Adrenal gland (tissue), 5 donors: ENCODE data around the gene LAPTM4A.

Experiments
- POLR2A ChIP-seq, 2 donors: fragments of 450-650 bp; IDR thresholded peaks; one replicate each; pipeline ENCODE4 v1.6.1; 2017; ENCODE audit warnings: antibody characterized with exemption in 2 of 2, mild to moderate bottlenecking in 2 of 2, moderate library complexity in 1 of 2
- TF ChIP-seq, protein P1 (sequence below), 6 experiments: fragments of 450-650 bp in 4 of 6; fragments of 200-600 bp in 2 of 6; sonication (generic) in 1 of 6; IDR thresholded peaks; 1 replicate in 5 of 6; 2 replicates in 1 of 6; pipeline versions ENCODE4 v1.5.1 to v1.8.0; 2016 to 2021; ENCODE audit warnings: antibody characterized with exemption in 6 of 6, mild to moderate bottlenecking in 2 of 6, moderate library complexity in 1 of 6
- donor health status: DM: no; HTN: no; CAD: no.

DNA sequence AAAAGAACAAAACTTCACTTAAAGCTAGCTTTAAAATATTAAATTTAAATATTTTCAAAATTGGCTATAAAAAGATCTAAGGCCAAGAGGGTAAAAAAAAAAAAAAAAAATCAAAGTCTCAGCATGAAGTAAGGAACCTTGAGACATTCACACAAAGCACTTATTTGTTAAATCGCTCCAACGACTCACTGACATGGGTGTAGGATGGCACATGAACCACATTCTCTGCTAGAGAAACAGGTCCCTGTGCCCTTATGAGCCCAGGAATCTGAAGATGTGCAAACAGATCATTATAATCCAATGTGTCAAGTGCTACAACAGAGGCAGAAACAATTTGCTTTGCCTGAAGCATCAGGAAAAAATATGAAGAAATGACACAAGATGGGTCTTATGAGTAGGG, 13.8 kb downstream of the LAPTM4A start:
- TF ChIP-seq, protein P1, sequence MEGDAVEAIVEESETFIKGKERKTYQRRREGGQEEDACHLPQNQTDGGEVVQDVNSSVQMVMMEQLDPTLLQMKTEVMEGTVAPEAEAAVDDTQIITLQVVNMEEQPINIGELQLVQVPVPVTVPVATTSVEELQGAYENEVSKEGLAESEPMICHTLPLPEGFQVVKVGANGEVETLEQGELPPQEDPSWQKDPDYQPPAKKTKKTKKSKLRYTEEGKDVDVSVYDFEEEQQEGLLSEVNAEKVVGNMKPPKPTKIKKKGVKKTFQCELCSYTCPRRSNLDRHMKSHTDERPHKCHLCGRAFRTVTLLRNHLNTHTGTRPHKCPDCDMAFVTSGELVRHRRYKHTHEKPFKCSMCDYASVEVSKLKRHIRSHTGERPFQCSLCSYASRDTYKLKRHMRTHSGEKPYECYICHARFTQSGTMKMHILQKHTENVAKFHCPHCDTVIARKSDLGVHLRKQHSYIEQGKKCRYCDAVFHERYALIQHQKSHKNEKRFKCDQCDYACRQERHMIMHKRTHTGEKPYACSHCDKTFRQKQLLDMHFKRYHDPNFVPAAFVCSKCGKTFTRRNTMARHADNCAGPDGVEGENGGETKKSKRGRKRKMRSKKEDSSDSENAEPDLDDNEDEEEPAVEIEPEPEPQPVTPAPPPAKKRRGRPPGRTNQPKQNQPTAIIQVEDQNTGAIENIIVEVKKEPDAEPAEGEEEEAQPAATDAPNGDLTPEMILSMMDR (IDR thresholded peaks at IDR 0.05) = no peak
- TF ChIP-seq POLR2A (IDR thresholded peaks at IDR 0.05) = no peak
